ENCODE data around the gene CRPPA.

DNA sequence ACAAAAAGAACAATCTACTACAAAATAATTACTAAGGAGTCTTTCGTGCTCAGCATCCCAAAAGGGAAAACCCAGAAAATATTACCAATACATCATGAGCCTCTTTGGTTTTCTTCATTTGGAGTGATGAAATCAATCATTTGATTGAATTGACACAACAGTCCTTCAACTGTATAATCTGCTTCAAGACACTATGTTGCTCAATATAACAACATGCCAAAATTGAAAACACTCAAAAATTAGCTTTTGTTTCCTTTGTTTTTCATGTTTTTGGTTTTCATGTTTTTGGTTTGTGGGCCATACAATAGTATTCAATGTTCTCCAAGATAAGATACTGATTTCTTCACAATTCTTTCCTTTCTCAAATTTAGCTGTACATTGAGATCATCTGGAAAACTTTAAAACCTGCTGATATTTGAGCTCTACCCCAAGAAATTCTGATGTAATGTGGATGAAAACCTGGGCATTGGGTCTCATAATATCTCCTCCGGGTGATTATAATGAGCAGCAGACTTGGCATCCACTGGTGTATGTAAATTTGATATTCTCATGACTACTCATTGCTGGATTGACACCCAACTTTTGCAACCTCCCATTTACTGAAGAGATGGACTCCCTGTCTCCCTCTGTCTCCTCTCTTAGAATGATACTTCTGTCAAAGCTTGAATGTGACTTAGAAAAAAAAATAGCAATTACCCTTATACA lies 39.6 kb upstream of the CRPPA start:
- TF ChIP-seq RAD21 (IDR thresholded peaks at IDR 0.05; ENCODE audit: low read depth) (no peak), ZFX (IDR thresholded peaks at IDR 0.05) (no peak), EGR1 (IDR thresholded peaks at IDR 0.05; ENCODE audit: low read depth) (no peak), POLR2A (IDR thresholded peaks at IDR 0.05; ENCODE audit: borderline replicate concordance, extremely low read depth, insufficient read depth, insufficient read length) (no peak), ELF1 (IDR thresholded peaks at IDR 0.05; ENCODE audit: borderline replicate concordance, low read depth) (no peak), POLR2AphosphoS5 (IDR thresholded peaks at IDR 0.05; ENCODE audit: low read depth, low read length) (no peak), FOSL1 (IDR thresholded peaks at IDR 0.05; ENCODE audit: low read depth) (no peak)
- TF ChIP-seq, protein P1, sequence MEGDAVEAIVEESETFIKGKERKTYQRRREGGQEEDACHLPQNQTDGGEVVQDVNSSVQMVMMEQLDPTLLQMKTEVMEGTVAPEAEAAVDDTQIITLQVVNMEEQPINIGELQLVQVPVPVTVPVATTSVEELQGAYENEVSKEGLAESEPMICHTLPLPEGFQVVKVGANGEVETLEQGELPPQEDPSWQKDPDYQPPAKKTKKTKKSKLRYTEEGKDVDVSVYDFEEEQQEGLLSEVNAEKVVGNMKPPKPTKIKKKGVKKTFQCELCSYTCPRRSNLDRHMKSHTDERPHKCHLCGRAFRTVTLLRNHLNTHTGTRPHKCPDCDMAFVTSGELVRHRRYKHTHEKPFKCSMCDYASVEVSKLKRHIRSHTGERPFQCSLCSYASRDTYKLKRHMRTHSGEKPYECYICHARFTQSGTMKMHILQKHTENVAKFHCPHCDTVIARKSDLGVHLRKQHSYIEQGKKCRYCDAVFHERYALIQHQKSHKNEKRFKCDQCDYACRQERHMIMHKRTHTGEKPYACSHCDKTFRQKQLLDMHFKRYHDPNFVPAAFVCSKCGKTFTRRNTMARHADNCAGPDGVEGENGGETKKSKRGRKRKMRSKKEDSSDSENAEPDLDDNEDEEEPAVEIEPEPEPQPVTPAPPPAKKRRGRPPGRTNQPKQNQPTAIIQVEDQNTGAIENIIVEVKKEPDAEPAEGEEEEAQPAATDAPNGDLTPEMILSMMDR (IDR thresholded peaks at IDR 0.05 in 2 of 3, conservative IDR thresholded peaks at IDR 0.05 in 1 of 3; ENCODE audit: borderline replicate concordance in 1 of 3, insufficient read depth in 1 of 3, low read depth in 2 of 3, low read length in 2 of 3): no peak
- TF ChIP-seq, protein P2, sequence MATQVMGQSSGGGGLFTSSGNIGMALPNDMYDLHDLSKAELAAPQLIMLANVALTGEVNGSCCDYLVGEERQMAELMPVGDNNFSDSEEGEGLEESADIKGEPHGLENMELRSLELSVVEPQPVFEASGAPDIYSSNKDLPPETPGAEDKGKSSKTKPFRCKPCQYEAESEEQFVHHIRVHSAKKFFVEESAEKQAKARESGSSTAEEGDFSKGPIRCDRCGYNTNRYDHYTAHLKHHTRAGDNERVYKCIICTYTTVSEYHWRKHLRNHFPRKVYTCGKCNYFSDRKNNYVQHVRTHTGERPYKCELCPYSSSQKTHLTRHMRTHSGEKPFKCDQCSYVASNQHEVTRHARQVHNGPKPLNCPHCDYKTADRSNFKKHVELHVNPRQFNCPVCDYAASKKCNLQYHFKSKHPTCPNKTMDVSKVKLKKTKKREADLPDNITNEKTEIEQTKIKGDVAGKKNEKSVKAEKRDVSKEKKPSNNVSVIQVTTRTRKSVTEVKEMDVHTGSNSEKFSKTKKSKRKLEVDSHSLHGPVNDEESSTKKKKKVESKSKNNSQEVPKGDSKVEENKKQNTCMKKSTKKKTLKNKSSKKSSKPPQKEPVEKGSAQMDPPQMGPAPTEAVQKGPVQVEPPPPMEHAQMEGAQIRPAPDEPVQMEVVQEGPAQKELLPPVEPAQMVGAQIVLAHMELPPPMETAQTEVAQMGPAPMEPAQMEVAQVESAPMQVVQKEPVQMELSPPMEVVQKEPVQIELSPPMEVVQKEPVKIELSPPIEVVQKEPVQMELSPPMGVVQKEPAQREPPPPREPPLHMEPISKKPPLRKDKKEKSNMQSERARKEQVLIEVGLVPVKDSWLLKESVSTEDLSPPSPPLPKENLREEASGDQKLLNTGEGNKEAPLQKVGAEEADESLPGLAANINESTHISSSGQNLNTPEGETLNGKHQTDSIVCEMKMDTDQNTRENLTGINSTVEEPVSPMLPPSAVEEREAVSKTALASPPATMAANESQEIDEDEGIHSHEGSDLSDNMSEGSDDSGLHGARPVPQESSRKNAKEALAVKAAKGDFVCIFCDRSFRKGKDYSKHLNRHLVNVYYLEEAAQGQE (IDR thresholded peaks at IDR 0.05; ENCODE audit: low read depth): no peak

All from HCT116 (cell line).